GM19463 (cell line): ENCODE measurements around the gene NOVA2.

Experiments
- ATAC-seq: cut with Tn5 transposase; IDR thresholded peaks from one replicate; pipeline ENCODE4 v1.9.1; 2021; ENCODE audit warnings: mild to moderate bottlenecking, moderate library complexity; ENCODE audit not compliant: unreplicated experiment

Gene NOVA2, protein sequence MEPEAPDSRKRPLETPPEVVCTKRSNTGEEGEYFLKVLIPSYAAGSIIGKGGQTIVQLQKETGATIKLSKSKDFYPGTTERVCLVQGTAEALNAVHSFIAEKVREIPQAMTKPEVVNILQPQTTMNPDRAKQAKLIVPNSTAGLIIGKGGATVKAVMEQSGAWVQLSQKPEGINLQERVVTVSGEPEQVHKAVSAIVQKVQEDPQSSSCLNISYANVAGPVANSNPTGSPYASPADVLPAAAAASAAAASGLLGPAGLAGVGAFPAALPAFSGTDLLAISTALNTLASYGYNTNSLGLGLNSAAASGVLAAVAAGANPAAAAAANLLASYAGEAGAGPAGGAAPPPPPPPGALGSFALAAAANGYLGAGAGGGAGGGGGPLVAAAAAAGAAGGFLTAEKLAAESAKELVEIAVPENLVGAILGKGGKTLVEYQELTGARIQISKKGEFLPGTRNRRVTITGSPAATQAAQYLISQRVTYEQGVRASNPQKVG

GRCh38 chr19:45973553-45974338, at the start of gene NOVA2:
TSS of gene NOVA2 (minus strand) at chr19:45973865. CDS start at chr19:45973351, 514 bp downstream.
- ATAC-seq, result no peak

GRCh38 chr19:46023311-46023779, 49.7 kb upstream of the NOVA2 start:
- ATAC-seq, result no peak

GRCh38 chr19:46022431-46023310, 49.0 kb upstream of the NOVA2 start, which contains the start of gene PGLYRP1:
TSS of gene PGLYRP1 (minus strand) at chr19:46023053. CDS start at chr19:46023021, 32 bp downstream.
- ATAC-seq, result no peak

DNA sequence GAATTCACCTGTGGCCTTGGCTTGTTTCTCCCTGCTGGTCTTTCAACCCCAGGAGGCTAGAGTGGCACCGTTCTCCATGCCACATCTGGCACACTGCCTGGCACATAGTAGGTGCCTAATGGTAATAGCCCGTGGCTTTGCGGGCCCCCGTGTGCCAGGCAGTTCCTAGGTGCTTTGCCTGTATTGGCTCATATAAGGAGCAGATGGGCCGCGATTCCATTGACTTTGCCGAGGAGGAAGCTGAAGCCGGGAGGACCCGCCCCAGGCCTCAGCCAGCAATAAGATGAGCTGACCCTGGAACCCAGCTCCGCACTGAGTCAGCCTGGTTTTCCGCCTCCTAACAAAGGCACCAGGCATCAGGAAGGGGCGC, 48.4 kb upstream of the NOVA2 start:
- ATAC-seq, result no peak

- ATAC-seq, result no peak
Observed at GRCh38 chr19:46021531-46022041, 47.9 kb upstream of the NOVA2 start.

DNA sequence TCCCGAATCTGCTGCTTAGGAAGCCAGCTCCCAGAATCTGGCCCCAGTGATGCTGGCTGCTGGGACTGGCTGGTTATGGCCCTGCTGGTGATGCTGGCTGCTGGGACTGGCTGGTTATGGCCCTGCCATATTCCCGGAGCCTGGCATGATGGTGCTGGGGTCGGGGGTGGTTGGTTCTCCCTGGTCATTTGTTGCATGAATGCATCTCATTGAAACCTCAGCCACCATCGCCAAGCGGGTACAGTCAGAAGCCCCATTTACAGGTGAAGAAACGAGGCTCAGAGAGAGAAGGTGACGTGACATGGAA, 47.1 kb upstream of the NOVA2 start:
- no peak for ATAC-seq

GRCh38 chr19:46019270-46019669, 45.6 kb upstream of the NOVA2 start:
- no peak for ATAC-seq

GRCh38 chr19:46018729-46019251, 45.1 kb upstream of the NOVA2 start:
- no peak for ATAC-seq

- ATAC-seq, result no peak
Observed at GRCh38 chr19:46017874-46018675, 44.4 kb upstream of the NOVA2 start.

- no peak for ATAC-seq
Observed at GRCh38 chr19:46017095-46017429, 43.4 kb upstream of the NOVA2 start.

GRCh38 chr19:46016426-46017094, 42.9 kb upstream of the NOVA2 start:
- ATAC-seq, result peak; percentile 65

DNA sequence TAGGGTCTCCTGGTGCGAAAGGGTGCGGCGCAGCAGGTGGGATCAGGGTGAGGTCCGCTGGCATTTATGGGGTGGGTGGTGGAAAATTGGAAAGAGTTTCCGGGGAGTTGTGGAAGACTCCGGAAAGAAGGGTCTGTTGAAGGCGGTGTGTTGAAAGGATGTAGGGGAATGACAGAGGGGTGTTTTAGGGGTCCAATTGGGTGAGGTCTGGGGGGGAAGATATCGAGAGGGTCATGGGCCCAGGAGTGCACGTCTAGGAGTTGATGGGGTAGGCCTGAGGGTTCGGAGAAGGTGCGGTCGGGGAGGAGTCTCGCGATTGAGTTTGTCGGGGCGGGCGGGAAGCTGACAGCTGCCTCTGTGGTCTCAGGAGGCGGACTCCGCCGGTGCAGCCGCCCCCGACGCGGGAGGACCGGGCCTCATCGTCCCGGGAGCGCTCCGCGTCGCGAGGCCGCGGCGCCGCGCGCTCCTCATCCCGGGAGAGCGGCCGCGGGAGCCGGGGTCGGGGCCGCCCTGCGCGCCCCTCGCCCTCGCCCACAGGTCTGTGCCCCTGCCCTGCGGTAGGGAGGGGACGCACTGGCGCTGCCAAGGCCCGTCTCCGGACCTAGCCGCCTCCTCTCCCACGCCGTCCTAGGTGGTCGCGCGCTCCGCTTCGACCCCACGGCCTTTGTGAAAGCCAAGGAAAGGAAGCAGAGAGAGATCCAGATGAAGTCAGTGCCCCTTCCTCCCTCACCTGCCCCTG, 42.2 kb upstream of the NOVA2 start:
- ATAC-seq, result peak; percentile 27

- ATAC-seq, result no peak
Observed at GRCh38 chr19:46014941-46015686, 41.4 kb upstream of the NOVA2 start.

DNA sequence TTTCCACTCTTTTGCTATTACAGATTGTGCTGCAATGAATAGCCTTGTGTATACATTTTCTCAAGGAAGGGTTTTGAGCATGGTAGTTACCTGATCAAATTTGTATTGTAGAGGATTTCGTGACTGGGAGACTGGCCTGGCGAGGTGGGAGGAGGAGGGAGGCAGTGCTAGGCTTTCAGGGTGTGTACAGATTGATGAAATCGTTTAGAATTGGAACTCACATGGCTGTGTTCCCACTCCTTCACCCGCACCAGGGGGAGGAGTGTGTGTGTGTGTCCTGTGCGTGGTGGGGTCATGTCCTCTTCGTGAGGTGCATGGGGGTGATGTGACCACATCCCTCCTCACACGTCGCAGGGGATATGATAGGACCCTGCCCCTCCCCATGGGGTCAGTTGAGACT, 40.9 kb upstream of the NOVA2 start:
- ATAC-seq, result no peak

GRCh38 chr19:46009530-46010510, 36.2 kb upstream of the NOVA2 start:
- no peak for ATAC-seq

- ATAC-seq, result no peak
Observed at GRCh38 chr19:46006411-46006810, 32.7 kb upstream of the NOVA2 start.
